Measurements from ENCODE around the gene HIF1AN. TPM values are rescaled to one million over a fixed set of nuclear protein-coding genes. Genes with fewer than 3 reads are reported as not detected.

Gene HIF1AN
- total and polyA plus RNA-seq, 11 donors: 8.2 to 61.8 (median 46.4) TPM

DNA sequence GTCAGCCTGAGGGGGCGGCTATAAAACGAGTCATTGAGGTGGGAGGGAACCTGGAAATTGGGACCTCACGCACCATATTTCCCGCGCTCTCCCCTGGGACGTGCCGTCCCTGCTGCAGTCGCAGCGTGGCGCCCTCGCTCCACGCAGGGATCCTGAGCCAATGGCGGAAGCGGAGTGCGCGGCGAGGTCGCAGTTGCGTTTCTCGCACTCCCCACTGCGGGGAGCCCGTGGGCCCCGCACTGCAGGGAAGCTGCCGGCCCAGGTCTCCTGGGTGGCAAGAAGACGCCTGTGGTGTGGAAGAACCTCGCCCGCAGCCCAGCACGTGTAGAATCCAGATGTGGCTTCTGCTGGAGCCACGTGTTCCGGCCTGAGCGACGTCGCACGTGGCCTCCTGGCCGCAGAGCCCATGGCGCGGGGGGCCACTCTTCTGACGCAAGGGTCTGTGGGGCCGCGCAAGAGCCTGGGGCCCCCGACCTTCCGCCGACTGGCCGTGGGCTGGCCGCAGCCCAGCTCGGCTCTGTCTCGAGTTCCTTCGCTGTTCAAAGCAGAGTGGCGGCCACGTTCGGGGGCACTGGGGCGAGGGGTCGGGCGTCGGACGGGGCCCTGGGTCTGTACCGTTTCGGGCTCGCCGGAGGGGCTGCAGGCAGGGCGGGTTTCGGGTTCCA is 26.4 kb downstream of the HIF1AN start:
- H3K4me1 ChIP-seq: peaks cover 0 to 15% (median 10%) of the 10 kb centered on the region in 12 donors
- H3K27ac ChIP-seq: no peak overlapping the region
- ATAC-seq (peak; percentile 73 to 86 (median 85)), DNase-seq (peak; percentile 36 to 78 (median 50))
- 6 to 10% (median 7%) methylated on average over 21 to 62 of the region's 62 CpGs for WGBS, 4 donors
- H3K9me3 ChIP-seq: no peaks in the 10 kb centered on the region
- TF ChIP-seq, protein P1, sequence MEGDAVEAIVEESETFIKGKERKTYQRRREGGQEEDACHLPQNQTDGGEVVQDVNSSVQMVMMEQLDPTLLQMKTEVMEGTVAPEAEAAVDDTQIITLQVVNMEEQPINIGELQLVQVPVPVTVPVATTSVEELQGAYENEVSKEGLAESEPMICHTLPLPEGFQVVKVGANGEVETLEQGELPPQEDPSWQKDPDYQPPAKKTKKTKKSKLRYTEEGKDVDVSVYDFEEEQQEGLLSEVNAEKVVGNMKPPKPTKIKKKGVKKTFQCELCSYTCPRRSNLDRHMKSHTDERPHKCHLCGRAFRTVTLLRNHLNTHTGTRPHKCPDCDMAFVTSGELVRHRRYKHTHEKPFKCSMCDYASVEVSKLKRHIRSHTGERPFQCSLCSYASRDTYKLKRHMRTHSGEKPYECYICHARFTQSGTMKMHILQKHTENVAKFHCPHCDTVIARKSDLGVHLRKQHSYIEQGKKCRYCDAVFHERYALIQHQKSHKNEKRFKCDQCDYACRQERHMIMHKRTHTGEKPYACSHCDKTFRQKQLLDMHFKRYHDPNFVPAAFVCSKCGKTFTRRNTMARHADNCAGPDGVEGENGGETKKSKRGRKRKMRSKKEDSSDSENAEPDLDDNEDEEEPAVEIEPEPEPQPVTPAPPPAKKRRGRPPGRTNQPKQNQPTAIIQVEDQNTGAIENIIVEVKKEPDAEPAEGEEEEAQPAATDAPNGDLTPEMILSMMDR (IDR thresholded peaks at IDR 0.05): peak; percentile 47 to 78 (median 70)
- no peak for TF ChIP-seq POLR2A (IDR thresholded peaks at IDR 0.05)
- H3K27me3 ChIP-seq: peaks cover 6 to 57% (median 43%) of the 10 kb centered on the region in 9 donors
- peaks cover 0 to 12% (median 0%) of the 10 kb centered on the region in 9 donors for H3K36me3 ChIP-seq
- peak overlapping the region in 6 of 12 donors; percentile 3 to 30 (median 7) for H3K4me3 ChIP-seq
- intact Hi-C loops (cut with DNase I): loop anchor here in 9 of 10 donors (1.0 to 10.0 kb wide), 7 partner anchors 183 to 450 kb away; partner anchors contain the start of gene PAX2 (in 4 of the 9)

DNA sequence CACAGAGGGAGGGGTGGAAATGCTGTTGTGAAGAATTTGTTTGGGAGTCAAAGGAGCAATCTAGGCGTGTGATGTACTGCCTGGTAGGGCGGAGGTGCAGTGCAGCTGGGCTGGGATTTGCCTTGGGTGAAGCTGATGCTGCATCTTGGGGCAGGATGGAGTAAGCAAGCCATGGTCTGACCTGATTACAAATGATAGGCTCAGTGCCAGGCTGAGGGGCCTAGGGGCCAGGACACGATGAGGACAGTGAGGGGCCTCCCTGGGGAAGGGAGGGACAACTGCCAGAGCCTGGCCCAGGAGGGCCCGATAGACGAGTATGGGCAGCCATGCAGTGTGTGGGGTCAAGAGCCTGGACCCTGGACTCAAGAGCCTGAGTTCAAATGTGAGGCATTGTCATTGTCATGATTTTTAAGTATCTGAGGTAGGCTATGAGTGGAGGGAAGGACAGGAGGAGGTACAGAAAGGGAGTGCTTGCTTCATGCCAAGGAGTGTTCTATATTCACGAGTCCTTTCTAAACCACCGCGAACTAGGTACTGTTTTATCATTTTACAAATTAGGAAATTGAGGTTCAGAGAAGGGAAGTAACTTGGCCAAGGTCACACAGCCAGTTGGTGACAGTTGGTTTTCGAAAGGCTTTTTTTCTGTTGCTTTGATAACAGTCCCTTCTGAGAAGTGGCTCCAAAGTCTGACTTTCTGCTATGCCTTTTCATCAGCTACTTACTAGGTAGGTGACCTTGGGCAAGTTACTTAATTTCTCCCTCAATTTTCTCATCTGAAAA is 29.7 kb downstream of the HIF1AN start:
- Histone ChIP-seq H3K27ac (no peak overlapping the region), H3K36me3 (no peaks in the 10 kb centered on the region), H3K9me3 (no peaks in the 10 kb centered on the region), H3K27me3 (peaks cover 17 to 88% (median 68%) of the 10 kb centered on the region in 9 donors), H3K4me1 (peaks cover 0 to 15% (median 10%) of the 10 kb centered on the region in 12 donors), H3K4me3 (no peak overlapping the region)
- intact Hi-C loops (cut with DNase I): loop anchor here in 6 of 10 donors (5.0 to 10.0 kb wide), 3 partner anchors 172 to 309 kb away; partner anchors contain the start of gene PAX2 (in 4 of the 6)
- WGBS, 4 donors: 70 to 76% (median 72%) methylated on average over 9 of the region's 9 CpGs
- ATAC-seq (no peak), DNase-seq (no peak)
- no peak for TF ChIP-seq POLR2A (IDR thresholded peaks at IDR 0.05)
- TF ChIP-seq, protein P1 (IDR thresholded peaks at IDR 0.05): no peak

DNA sequence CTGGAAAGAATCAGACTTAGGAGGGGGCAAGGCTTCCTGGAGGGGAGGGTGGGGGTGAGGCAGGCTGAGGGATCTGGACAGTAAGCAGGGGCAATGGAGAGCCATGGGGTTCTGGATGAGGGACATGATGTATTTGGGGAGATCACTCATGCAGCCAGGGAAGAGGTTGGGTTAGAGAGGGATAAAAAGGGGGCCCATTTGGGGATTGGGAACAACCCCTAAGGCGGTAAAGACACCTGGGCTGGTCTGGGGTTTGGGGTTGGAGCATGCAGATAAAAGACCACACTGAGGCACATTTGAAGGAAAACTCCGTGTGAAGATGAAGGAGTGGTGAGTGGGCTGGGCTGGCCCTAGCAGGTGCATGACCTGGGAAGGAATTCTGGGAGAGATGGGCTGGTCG is 30.8 kb downstream of the HIF1AN start:
- H3K27me3 ChIP-seq: peaks cover 16 to 95% (median 74%) of the 10 kb centered on the region in 9 donors
- DNase-seq (no peak), ATAC-seq (no peak)
- 51 to 65% (median 60%) methylated on average over 3 of the region's 3 CpGs for WGBS, 4 donors
- peaks cover 0 to 14% (median 10%) of the 10 kb centered on the region in 12 donors for H3K4me1 ChIP-seq
- no peaks in the 10 kb centered on the region for H3K9me3 ChIP-seq
- H3K27ac ChIP-seq: no peak overlapping the region
- no peaks in the 10 kb centered on the region for H3K36me3 ChIP-seq
- intact Hi-C loops (cut with DNase I): loop anchor here in 6 of 10 donors (5.0 to 10.0 kb wide), 3 partner anchors 171 to 308 kb away; partner anchors contain the start of gene PAX2 (in 4 of the 6)
- TF ChIP-seq, protein P1 (IDR thresholded peaks at IDR 0.05): no peak
- TF ChIP-seq POLR2A (IDR thresholded peaks at IDR 0.05): no peak
- H3K4me3 ChIP-seq: no peak overlapping the region

DNA sequence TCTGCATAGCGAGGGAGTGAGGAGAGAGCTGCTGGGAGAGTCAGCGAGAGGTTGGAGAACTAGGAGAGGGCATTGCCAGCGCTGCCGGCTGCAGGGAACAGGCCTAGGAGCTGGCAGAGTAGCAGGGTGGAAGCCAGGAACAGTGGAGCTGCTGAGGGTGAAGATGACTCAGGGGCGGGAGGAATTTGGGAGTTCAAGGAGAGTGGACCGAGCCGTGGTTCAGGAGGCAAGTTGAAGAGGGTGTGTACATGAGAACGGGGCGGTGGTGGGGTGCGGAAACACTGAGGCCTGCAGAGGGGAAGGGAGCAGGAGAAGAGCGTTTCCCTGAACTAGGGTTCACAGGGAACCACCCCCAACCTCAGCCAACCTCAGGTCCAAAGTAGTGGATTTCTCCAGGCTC is 31.5 kb downstream of the HIF1AN start:
- WGBS, 4 donors: 42 to 53% (median 44%) methylated on average over 11 of the region's 11 CpGs
- Histone ChIP-seq H3K4me3 (no peak overlapping the region), H3K4me1 (peaks cover 0 to 7% (median 3%) of the 10 kb centered on the region in 12 donors), H3K27me3 (peaks cover 13 to 94% (median 69%) of the 10 kb centered on the region in 9 donors), H3K9me3 (no peaks in the 10 kb centered on the region), H3K36me3 (no peaks in the 10 kb centered on the region), H3K27ac (no peak overlapping the region)
- no peak for TF ChIP-seq POLR2A (IDR thresholded peaks at IDR 0.05)
- TF ChIP-seq, protein P1 (IDR thresholded peaks at IDR 0.05): no peak
- intact Hi-C loops (cut with DNase I): loop anchor here in 6 of 10 donors (5.0 to 10.0 kb wide), 3 partner anchors 170 to 308 kb away; partner anchors contain the start of gene PAX2 (in 4 of the 6)
- no peak for DNase-seq
- no peak for ATAC-seq
